SK-N-MC (cell line): Measurements from ENCODE around the gene ABCD3.
"Not testable (repeated sequence)": the region's sequence is repeated elsewhere in the genome, so short reads cannot be mapped to it uniquely, and the experiment has no call there.

Experiments used
- EZH2 ChIP-seq: fragments of 200-600 bp; sonication (generic); IDR thresholded peaks from one replicate; pipeline ENCODE4 v1.6.1; 2017; ENCODE audit warnings: antibody characterized with exemption
- POLR2AphosphoS5 ChIP-seq: IDR thresholded peaks from 2 replicates; pipeline ENCODE4 v1.6.1; 2012; ENCODE audit warnings: mild to moderate bottlenecking, low read depth, low read length, borderline replicate concordance

DNA sequence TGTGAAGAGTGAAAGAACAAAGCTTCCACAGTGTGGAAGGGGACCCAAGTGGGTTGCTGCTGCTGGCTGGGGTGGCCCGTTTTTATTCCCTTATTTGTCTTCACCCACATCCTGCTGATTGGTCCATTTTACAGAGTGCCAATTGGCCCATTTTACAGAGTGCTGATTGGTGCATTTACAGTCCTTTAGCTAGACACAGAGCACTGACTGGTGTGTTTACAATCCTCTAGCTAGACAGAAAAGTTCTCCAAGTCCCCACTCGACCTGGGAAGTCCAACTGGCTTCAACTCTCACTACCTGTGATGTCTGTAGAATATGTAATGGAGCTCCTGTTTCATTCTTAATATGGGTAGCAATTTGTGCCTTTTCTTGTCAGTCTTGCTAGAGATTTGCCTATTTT, 39.7 kb upstream of the ABCD3 start:
- TF ChIP-seq EZH2, POLR2AphosphoS5: not testable (repeated sequence)
